IPS-20b (cell line): ENCODE data around the gene CLIP1.

Experiments used
- H3K27ac ChIP-seq: one replicate; pipeline ENCODE4 v1.5.1; 2013; ENCODE audit warnings: low read length
- H3K27me3 ChIP-seq: 2 replicates; pipeline ENCODE4 v1.6.1; 2013; ENCODE audit warnings: mild to moderate bottlenecking, low read length, inconsistent platforms; ENCODE audit not compliant: insufficient read depth
- H3K36me3 ChIP-seq: 2 replicates; pipeline ENCODE4 v1.6.1; 2013; ENCODE audit warnings: low read depth, mild to moderate bottlenecking, inconsistent platforms, low read length, moderate library complexity; ENCODE audit not compliant: insufficient read depth
- H3K4me1 ChIP-seq: 2 replicates; pipeline ENCODE4 v1.6.1; 2013; ENCODE audit warnings: mild to moderate bottlenecking, control low read depth, inconsistent platforms, low read length, moderate library complexity; ENCODE audit not compliant: insufficient read depth
- H3K4me3 ChIP-seq: 2 replicates; pipeline ENCODE4 v1.5.1; 2013; ENCODE audit warnings: mild to moderate bottlenecking, low read length, inconsistent platforms
- H3K9ac ChIP-seq: 2 replicates; pipeline ENCODE4 v1.6.1; 2013; ENCODE audit warnings: low read depth, mild to moderate bottlenecking, inconsistent platforms, low read length, moderate library complexity
- H3K9me3 ChIP-seq: 2 replicates; pipeline ENCODE4 v1.6.1; 2013; ENCODE audit warnings: mild to moderate bottlenecking, low read depth, low read length, inconsistent platforms; ENCODE audit not compliant: insufficient read depth

Gene CLIP1

DNA sequence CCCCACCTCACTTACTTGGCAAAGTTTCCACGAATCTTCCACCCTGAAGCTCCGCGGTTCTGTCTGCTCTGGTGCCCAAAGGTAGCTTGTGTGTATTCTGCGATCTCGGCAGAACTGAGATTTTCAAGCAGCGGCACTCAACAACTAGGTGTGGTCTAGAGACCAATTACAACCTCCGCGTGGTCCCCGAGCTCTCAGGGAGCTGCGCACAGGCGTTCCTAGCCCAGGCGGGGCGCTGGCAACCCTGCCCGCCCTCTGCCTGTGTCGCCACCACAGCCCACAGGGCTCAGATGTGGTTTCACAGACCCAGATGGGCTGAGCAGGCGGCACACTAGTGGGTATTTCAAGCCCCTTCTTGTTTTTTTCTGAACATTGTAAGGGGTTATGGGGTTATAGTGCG lies 195.1 kb downstream of the CLIP1 start:
- H3K4me3 ChIP-seq: no peak overlapping the region
- H3K9me3 ChIP-seq: no peaks in the 10 kb centered on the region
- H3K27me3 ChIP-seq: peaks cover 9% of the 10 kb centered on the region
- H3K36me3 ChIP-seq: peaks cover 39% of the 10 kb centered on the region
- H3K4me1 ChIP-seq: peaks cover 18% of the 10 kb centered on the region
- H3K9ac ChIP-seq: no peak overlapping the region
- H3K27ac ChIP-seq: no peak overlapping the region

DNA sequence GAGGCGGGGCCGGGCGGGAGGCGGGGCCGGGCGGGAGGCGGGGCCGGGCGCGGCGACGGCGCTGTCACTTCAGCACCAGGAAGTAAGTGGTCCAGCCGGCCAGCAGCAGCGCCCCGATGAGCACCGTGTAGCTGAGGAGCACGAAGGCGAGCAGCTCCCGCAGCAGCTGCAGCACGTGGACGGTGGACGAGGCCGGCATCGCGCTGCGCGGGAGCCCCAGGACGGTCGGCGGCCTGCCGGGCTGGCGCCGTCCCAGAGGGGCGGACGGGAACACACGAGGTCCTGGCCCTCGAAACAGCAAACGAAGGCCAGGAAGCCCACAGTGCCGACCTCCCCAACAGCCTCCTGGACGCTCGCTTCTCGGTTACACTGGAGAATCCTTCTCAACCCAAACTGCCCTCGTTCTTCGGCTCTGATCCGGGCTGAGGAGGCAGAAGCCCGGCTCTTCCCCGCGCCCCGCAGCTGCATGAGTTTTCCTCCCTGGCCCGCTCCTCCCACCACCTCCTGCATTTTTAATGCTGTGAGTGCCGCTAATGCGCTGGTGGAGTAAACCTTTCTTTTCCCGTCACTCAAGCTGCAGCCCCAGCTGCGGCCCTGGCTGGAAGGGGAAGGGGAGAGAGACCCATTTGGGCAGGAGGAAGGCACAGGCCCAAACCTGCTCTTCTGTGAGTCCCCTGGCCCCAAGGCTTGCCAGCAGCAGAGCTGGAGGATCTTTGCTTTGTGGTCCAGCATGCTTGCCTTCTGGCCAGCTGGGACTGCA lies 195.9 kb downstream of the CLIP1 start:
- H3K27ac ChIP-seq: no peak overlapping the region
- peaks cover 9% of the 10 kb centered on the region for H3K27me3 ChIP-seq
- no peaks in the 10 kb centered on the region for H3K9me3 ChIP-seq
- H3K36me3 ChIP-seq: peaks cover 38% of the 10 kb centered on the region
- peak overlapping the region; percentile 15; the same call in 1 of the 2 replicates for H3K9ac ChIP-seq
- H3K4me1 ChIP-seq: peaks cover 18% of the 10 kb centered on the region
- H3K4me3 ChIP-seq: peak overlapping the region; percentile 56; the same call in 1 of the 2 replicates

- peak within 1 kb of the TSS; percentile 94 for H3K9ac ChIP-seq
- H3K27ac ChIP-seq: peak within 1 kb of the TSS; percentile 88
- peaks cover 38% of the 10 kb centered on the region for H3K36me3 ChIP-seq
- peaks cover 18% of the 10 kb centered on the region for H3K4me1 ChIP-seq
- peaks cover 9% of the 10 kb centered on the region for H3K27me3 ChIP-seq
- peak within 1 kb of the TSS; percentile 96 for H3K4me3 ChIP-seq
- no peaks in the 10 kb centered on the region for H3K9me3 ChIP-seq
These were observed 196.6 kb downstream of the CLIP1 start, which contains the start of gene DIABLO for GRCh38 chr12:122225683-122226365. Gene DIABLO (minus strand): TSS chr12:122226052. CDS start chr12:122226014, 38 bp downstream.
